ENCODE results near the gene C1QTNF7.
A peak's percentile ranks its signal among the peaks of the same experiment; 100 is the strongest.

Gene C1QTNF7, protein sequence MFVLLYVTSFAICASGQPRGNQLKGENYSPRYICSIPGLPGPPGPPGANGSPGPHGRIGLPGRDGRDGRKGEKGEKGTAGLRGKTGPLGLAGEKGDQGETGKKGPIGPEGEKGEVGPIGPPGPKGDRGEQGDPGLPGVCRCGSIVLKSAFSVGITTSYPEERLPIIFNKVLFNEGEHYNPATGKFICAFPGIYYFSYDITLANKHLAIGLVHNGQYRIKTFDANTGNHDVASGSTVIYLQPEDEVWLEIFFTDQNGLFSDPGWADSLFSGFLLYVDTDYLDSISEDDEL

GRCh38 chr4:15427701-15428100 lies at the start of gene C1QTNF7:
TSS of gene C1QTNF7 (plus strand) at chr4:15428033. CDS start at chr4:15435744, 7,711 bp downstream.
- DNase-seq, result no peak

DNA sequence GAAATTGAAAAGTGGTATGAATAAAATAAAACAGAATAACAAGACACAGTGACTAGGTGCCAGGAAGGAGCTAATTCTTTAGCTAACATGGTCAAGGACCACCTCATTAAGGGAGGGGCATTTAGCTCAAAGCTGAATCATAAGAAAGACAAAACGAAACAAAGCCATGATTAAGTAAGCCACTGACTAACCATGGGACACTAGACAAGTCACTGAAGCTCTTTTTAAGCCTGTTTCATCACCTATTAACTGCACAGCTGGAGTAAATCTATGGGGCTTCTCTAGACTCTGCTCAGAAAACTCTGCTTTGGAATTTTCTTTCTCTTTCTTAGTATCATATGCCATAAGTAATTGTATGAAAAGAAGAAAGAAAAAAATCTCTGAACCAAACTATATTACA lies 49.8 kb upstream of the C1QTNF7 start:
- no peak for DNase-seq

GRCh38 chr4:15378493-15378892 lies 49.3 kb upstream of the C1QTNF7 start:
- peak in 1 of 2 experiments; percentile 33 for DNase-seq

DNA sequence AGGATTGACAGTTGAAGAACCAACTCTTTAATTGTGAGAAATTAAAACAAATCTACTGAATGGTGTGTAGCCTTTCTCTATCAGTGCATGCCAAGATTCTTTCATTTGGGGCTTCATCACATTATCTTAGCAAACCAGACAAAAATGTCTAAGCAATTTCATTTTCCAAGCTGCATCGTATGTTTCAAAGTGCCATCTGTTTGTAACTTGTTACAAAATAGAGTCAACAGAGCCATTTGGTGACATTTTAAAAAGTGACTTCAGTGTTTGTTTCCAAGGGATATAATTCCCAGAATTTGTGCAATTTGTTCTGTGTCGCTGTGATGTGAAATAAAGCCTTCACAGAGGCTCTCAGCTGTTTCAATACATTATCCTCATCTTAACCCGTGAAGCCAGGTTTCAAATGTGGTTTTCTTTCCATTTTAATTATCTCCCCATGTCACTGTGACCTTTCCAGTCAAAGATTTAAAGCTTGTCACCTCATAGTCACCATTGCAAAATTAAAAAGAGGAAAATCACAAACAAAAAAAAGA lies 46.0 kb upstream of the C1QTNF7 start:
- peak in 1 of 2 experiments; percentile 13 for DNase-seq

GRCh38 chr4:15382669-15383273 lies 45.1 kb upstream of the C1QTNF7 start:
- no peak for DNase-seq

- no peak for DNase-seq
Observed at GRCh38 chr4:15385515-15385914, 42.3 kb upstream of the C1QTNF7 start.

DNA sequence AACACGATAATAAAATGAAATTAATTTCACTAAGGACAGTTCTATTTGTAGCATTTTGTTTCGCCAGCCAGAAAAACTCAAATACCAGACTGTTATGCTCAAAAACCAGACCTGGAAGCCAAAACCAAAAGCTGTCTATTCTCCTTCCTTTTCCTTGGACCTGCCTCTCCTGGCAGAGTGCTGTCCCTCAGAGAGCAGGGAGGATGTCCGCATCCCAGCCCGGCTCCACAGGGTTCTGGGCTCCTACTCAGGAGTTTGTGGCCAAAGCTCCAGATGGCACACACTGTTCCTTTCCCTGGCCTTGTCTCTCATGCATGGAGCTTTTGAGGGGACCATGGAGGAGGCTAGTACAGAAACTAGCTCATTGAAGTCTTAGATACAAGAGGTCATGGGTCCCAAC lies 41.9 kb upstream of the C1QTNF7 start:
- peak in 1 of 2 experiments; percentile 83 for DNase-seq

DNA sequence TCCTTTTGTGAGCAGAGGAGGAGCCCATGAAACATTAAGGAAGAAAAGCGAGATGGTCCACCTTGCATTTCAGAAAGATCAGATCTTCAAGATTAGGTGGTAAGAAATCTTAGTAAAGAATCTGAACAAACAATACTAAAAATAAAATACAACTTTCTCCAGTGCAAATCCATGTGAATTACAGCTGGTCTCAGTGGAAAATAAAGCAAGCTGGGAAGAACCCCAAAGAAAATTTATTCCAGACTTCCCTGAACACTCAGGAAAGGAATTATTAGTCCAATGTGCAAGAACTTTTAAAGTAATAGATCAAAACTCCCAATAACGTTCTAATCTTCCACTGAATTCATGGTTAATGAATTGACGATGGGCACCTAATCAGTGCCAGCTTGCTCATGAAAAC lies 37.3 kb upstream of the C1QTNF7 start:
- DNase-seq, result no peak

DNA sequence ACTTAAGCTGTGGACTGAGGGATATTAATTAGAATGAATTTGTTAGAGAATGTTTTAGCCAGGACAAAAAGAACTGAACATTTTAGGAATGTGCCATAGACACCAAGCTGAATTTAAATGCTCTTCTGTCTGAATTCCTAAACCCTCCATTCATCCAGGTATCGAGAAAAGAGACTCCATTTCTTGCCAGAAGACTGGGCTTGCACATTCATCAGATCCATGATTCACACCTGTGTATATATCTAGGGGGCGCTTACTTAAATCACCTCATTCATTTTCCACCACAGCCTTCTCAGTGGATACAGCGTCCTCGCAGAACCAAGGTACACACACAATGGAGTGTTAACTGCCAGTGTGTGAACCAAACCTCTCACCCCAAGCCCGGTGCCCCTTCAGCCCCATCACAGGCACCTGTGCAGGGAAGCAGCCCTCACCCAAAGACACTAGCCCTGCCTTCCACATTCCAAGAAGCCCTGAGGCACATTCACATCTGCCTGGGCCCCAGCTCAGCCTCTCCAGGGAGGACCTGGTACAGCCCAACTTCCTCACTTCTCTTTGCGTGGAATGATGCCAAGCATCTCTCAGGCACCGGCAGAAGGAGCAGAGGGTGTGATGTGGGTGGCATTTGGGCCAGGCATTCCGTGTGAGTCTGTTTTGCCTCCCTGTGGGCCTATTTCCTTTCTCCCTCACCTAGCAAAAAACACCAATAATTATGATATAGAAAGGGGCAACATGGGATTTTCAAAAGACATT lies 35.6 kb upstream of the C1QTNF7 start:
- no peak for DNase-seq

GRCh38 chr4:15395311-15395710 lies 32.5 kb upstream of the C1QTNF7 start:
- DNase-seq, result peak in 1 of 2 experiments; percentile 31

DNA sequence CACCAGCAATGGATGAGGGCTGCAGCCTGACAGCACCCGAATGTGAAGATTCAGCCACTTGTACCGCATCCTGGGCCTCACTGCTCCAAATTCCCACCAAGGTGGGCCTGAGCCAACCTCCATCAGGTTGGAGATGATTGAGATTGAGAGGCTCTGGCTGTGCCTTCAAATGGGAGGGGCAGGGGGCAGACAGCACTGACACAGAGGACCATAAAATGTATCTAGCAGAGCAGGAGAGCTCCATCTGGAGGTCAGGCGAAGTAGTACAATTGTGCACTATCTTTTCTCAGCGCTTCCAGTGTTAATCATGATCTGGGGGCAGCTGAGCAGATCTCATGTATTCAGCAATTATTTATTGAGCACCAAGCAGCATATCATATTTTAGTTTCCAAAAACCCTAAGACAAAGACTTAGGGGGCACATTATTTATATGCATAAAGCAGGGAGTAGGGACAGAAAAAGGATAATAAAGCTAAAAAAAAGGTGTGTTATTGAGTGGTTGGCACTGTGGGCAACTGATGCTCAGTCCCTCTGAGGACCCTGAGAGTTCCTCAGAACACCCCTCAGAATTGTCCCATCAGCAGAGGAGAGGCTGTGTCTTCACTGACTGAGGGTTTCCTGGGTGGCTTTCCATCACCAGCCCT lies 31.6 kb upstream of the C1QTNF7 start:
- peak in 1 of 2 experiments; percentile 57 for DNase-seq

DNA sequence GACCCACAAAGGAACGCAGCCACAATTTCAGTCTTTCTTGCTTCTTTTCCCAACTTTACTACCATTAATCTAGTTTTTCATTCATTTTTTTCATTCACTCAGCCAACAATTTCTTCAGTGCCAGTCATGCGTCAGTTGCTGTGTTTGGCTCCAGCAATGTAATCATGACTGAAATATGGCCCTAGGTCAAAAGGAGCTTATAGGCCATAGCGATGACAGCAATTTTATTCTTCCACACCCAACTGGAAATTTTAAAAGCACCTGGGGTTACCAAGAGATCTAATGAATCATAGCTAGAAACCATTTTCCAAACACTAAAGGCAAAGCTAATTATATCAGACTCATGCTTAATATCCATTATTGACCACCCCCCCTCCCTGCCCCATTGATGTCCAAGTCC lies 29.8 kb upstream of the C1QTNF7 start:
- no peak for DNase-seq

GRCh38 chr4:15398732-15399131 lies 29.1 kb upstream of the C1QTNF7 start:
- no peak for DNase-seq

DNA sequence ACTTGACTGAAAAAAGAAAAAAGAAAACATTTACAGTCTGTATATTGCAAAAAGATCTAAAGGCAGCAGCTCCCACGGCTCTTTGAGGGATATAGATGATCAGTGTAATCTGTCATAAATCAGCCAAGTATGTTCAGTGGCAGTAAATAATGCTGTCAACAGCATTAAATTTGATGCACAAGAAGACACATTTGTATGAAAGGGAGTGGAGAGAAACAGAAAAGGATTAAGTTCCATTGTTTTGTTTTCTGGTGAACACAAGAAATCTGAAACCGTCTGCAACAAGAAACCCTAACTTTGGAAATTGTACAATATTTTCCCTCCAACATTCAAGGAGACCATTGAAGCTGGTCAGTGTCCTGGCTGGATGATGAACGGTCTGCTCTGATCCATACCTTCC lies 27.6 kb upstream of the C1QTNF7 start:
- DNase-seq, result no peak

DNA sequence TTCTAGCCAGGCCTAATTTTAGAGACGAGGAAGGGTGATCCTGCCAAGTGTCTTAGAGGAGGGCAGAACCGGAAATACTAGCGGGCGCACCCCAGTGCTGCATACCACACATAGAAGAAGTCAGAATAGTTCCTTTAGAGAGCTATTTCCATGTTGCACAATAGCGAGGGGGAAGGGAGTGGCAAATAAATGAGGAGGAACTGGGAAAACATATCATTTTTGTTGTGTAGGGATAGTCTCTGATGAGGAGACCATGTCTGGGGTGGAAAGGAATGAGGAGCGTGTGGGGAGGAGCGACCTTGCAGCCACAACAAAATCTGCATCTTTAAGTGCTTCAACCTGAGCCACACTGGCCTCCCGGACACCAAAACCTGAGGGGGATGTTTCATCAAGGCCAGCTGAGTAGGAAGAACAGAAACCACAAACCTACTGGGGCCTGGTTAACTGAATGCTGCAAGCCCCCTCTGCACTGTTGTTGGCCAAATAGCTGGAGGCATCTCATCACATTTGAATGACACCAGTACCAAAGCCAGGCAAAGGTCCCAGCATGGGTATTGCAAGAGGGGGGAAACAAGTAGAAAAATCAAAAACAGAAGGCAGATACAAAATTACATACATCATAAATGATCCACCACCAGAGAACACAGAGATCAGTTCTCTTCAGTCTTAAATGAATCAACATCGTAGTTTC lies 26.7 kb upstream of the C1QTNF7 start:
- no peak for DNase-seq

DNA sequence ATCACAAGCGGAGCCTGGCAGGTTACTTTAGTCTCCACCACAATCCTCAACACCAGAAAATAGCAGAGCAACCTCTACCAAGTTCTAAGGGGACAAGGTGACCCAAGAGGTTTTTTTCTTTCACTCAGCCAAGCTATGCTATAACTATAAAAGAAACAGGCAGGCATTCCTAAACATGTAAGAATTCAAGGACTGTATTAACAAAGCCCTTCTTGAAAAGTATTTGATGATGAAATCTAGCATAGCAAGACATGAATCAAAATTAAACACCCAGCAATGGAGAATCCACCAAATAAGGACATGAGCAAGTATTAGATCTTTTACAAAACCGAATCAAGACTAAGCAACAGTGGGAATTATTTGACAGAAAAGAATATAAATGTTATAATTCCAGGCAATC lies 25.7 kb upstream of the C1QTNF7 start:
- no peak for DNase-seq

GRCh38 chr4:15402974-15403373 lies 24.9 kb upstream of the C1QTNF7 start:
- DNase-seq, result no peak

GRCh38 chr4:15405018-15405417 lies 22.8 kb upstream of the C1QTNF7 start:
- no peak for DNase-seq

DNA sequence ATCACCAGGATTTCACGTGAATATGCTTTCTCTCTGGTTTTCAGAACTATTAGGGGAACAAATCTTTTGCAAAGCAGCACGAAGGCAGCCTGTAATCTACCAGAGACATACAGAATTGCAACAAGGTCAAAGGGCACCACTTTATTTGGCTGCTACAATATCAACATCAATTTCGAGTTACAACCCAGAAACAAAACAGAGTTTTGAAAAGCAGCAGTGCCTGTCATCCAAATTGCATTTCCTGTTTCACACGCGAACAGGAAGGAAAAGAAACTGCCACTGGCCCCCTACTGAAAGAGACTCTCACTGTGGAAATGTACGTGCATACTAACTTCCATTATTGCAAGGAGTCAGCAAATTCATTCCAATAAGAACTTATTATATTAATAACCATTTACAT lies 17.1 kb upstream of the C1QTNF7 start:
- DNase-seq, result no peak

DNA sequence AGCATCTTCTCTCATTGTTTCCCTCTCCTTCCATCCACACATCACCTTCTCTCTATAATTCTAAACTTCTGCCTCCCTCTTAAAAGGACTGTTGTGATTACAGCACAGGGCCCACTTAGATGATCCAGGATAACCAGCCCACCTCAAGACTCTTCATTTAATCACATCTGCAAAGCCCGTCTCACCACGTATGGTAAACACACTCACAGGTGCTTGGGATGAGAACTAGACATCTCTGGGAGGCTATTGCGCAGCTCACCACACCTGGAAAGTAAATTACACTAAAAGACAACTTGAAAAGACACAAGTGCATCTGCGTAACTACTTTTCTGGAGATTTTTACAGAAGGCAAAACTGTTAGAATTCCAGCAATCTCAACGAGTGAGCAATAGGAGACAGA lies 15.4 kb upstream of the C1QTNF7 start:
- no peak for DNase-seq

DNA sequence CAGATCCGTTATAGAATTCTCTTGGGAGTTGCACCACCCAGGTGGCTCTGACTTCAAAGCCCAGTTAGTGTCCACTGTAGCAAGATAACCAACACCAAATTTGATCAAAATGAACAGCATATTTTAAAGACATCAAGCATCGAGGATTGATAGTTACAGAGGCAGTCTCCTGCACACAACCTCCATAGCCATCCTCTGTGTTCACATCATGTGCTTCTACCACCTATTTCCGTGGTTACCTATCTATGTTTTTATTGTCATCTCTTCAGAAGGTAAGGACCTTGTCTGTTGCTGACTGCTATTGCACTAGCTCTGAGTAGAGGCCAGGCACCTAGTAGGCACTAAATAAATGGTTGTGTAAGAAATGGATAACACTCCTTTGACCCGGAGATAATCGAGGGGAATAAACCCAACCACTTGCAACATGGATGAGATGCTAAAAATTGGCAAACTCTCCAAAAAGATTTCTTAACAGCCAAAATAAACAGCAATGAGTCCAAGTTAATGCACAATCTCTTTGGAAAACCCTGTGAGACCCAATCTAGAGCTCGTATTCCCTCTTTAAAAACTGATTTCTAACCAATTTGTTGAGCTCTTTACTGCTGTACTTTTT lies 14.7 kb upstream of the C1QTNF7 start:
- no peak for DNase-seq

DNA sequence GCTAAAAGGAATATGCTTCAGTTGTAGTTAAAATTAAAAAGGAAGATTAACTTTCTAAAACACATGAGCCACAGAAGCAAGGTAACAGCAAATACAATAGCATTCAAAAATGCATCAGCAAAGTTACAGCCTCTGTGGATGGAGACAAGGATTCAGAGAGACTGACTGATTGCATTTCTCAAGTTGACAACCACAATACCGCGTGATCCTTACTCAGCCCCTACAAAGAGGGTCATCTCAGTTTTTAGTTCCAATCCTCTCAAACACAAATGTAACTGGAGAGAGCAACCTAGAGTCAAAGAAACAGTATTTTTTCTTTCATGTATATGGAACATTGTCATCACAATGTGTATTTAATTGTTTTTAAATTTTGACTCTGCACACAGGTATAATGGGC lies 14.2 kb upstream of the C1QTNF7 start:
- no peak for DNase-seq

Data from NCI-H446 (cell line).